Right atrium auricular region (tissue), 2 donors: ENCODE measurements around the gene RAPH1. TPM values are rescaled to one million over a fixed set of nuclear protein-coding genes. Genes with fewer than 3 reads are reported as not detected.

Experiments used
- DNase-seq: peaks from one replicate; pipeline ENCODE4 v3.0.0-alpha.2; 2019; ENCODE audit warnings: low spot score
- H3K27ac ChIP-seq, 2 donors: fragments of 200-600 bp; sonication (generic); 1 replicate in 1 of 2; 2 replicates in 1 of 2; pipeline ENCODE4 v1.5.1; 2016 to 2019
- H3K27me3 ChIP-seq, 2 donors: fragments of 200-600 bp; sonication (generic); one replicate each; pipeline versions ENCODE4 v1.5.1 to v1.6.0; 2017 to 2019
- H3K36me3 ChIP-seq: fragments of 200-600 bp; sonication (generic); one replicate; pipeline ENCODE4 v1.5.1; 2016
- H3K4me1 ChIP-seq, 2 donors: fragments of 200-600 bp; sonication (generic); one replicate each; pipeline versions ENCODE4 v1.5.1 to v1.6.0; 2017 to 2019
- H3K4me3 ChIP-seq, 2 donors: fragments of 200-600 bp; sonication (generic); 1 replicate in 1 of 2; 2 replicates in 1 of 2; pipeline ENCODE4 v1.5.1; 2017 to 2019; ENCODE audit warnings: mild to moderate bottlenecking in 1 of 2, moderate library complexity in 1 of 2
- H3K9me3 ChIP-seq, 2 donors: fragments of 200-600 bp; sonication (generic); one replicate each; pipeline ENCODE4 v1.5.1; 2019
- CTCF ChIP-seq, 2 donors: fragments of 200-600 bp; sonication (generic); IDR thresholded peaks; one replicate each; pipeline ENCODE4 v1.5.1; 2019; ENCODE audit warnings: antibody characterized with exemption in 2 of 2
- total RNA-seq, 2 donors: library from RNA; depleted of rRNA; stranded (reverse); fragments of >200 nt; gene quantifications; one replicate each; pipeline ENCODE4 v1.1.0, GENCODE V29; 2016

The RAPH1 gene
- total RNA-seq, 2 donors from 2014 or later = 17.4 to 18.7 TPM

- Histone ChIP-seq H3K9me3 (no peaks in the 10 kb centered on the region), H3K4me1 (peaks cover 0 to 33% of the 10 kb centered on the region in 2 donors), H3K36me3 (no peaks in the 10 kb centered on the region), H3K4me3 (no peak overlapping the region), H3K27me3 (no peaks in the 10 kb centered on the region), H3K27ac (peak overlapping the region; percentile 46 to 47)
- no peak for TF ChIP-seq CTCF (IDR thresholded peaks at IDR 0.05)
- DNase-seq = no peak
These were observed 47.4 kb upstream of the RAPH1 start for GRCh38 chr2:203582468-203582867.

GRCh38 chr2:203580844-203581243, 45.7 kb upstream of the RAPH1 start:
- Histone ChIP-seq H3K27ac (no peak overlapping the region), H3K27me3 (no peaks in the 10 kb centered on the region), H3K4me1 (peaks cover 0 to 33% of the 10 kb centered on the region in 2 donors), H3K9me3 (no peaks in the 10 kb centered on the region), H3K36me3 (no peaks in the 10 kb centered on the region), H3K4me3 (no peak overlapping the region)
- no peak for DNase-seq
- no peak for TF ChIP-seq CTCF (IDR thresholded peaks at IDR 0.05)

GRCh38 chr2:203579730-203580129, 44.6 kb upstream of the RAPH1 start:
- H3K27ac ChIP-seq = no peak overlapping the region
- TF ChIP-seq CTCF (IDR thresholded peaks at IDR 0.05) = no peak
- H3K9me3 ChIP-seq = no peaks in the 10 kb centered on the region
- H3K4me3 ChIP-seq = no peak overlapping the region
- H3K27me3 ChIP-seq = no peaks in the 10 kb centered on the region
- no peaks in the 10 kb centered on the region for H3K36me3 ChIP-seq
- DNase-seq = no peak
- peaks cover 0 to 33% of the 10 kb centered on the region in 2 donors for H3K4me1 ChIP-seq

GRCh38 chr2:203578759-203579643, 43.9 kb upstream of the RAPH1 start:
- Histone ChIP-seq H3K36me3 (no peaks in the 10 kb centered on the region), H3K4me3 (no peak overlapping the region), H3K9me3 (no peaks in the 10 kb centered on the region), H3K27ac (peak overlapping the region in 1 of 2 donors; percentile 22), H3K4me1 (peaks cover 0 to 29% of the 10 kb centered on the region in 2 donors), H3K27me3 (no peaks in the 10 kb centered on the region)
- TF ChIP-seq CTCF (IDR thresholded peaks at IDR 0.05) = no peak
- no peak for DNase-seq

- H3K36me3 ChIP-seq = no peaks in the 10 kb centered on the region
- H3K9me3 ChIP-seq = no peaks in the 10 kb centered on the region
- TF ChIP-seq CTCF (IDR thresholded peaks at IDR 0.05) = no peak
- H3K4me1 ChIP-seq = peaks cover 0 to 10% of the 10 kb centered on the region in 2 donors
- H3K27ac ChIP-seq = no peak overlapping the region
- DNase-seq = no peak
- H3K27me3 ChIP-seq = no peaks in the 10 kb centered on the region
- H3K4me3 ChIP-seq = no peak overlapping the region
These were observed 39.7 kb upstream of the RAPH1 start for GRCh38 chr2:203574824-203575223.
